ENCODE measurements around the gene F11R. TPM values are rescaled to one million over a fixed set of nuclear protein-coding genes. Genes with fewer than 3 reads are reported as not detected.

Gene F11R
- polyA plus RNA-seq (2011; rRNA removed) (1.7 and 2.0 TPM in 2 replicates), polyA minus RNA-seq (2011; rRNA and poly(A)+ RNA removed) (2.1 and 2.2 TPM in 2 replicates)

DNA sequence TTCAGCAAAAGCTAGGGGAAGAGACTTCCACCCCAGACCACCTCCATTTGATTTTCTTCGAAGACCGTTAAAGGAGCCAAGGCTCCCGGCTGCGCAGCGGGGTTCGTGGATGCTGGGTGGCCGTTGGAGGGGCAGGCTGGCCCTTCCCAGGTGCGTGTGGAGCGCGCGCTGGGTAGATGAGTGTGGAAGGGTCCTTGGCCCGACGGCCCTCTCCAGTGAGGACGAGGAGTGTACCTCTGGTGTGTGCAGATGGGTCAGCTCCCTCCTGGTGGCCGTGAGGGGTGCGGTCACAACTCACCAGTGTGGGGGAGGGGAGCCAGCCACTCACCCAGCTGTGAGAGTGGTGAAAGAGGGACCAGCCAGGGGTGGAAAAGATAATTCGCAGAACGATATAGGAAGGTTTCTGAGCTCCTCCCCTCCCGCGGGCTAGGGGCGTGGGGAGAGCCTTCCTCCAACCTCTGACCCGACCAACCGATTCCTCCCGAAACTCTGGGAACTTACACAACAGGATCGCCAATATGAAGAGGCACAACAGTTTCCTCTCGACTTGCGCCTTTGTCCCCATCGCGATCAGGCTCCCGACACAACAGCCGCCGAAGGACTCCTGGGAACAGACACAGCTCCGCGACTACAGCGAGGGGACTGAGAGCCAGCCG is at the start of gene F11R:
Gene F11R, minus strand, starts transcription at position 644 of the 656 bp plus-strand sequence. Its CDS starts 79 bp downstream, at position 565.
- Histone ChIP-seq H3K27me3 (ENCODE audit: control insufficient read depth, insufficient read depth, low read length) (peaks cover 25% of the 10 kb centered on the region), H3K9me3 (ENCODE audit: control insufficient read depth, insufficient read depth, low read length) (no peaks in the 10 kb centered on the region), H3K4me3 (ENCODE audit: low read depth, low read length) (peak within 1 kb of the TSS; percentile 58), H3K27ac (ENCODE audit: low read depth, low read length) (no peak within 1 kb of the TSS)
- TF ChIP-seq, protein P1, sequence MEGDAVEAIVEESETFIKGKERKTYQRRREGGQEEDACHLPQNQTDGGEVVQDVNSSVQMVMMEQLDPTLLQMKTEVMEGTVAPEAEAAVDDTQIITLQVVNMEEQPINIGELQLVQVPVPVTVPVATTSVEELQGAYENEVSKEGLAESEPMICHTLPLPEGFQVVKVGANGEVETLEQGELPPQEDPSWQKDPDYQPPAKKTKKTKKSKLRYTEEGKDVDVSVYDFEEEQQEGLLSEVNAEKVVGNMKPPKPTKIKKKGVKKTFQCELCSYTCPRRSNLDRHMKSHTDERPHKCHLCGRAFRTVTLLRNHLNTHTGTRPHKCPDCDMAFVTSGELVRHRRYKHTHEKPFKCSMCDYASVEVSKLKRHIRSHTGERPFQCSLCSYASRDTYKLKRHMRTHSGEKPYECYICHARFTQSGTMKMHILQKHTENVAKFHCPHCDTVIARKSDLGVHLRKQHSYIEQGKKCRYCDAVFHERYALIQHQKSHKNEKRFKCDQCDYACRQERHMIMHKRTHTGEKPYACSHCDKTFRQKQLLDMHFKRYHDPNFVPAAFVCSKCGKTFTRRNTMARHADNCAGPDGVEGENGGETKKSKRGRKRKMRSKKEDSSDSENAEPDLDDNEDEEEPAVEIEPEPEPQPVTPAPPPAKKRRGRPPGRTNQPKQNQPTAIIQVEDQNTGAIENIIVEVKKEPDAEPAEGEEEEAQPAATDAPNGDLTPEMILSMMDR (IDR thresholded peaks at IDR 0.05; ENCODE audit: low read depth, low read length) = peak; percentile 18
- ChIA-PET POLR2A (interaction anchor here (1.9 kb wide), 1 partner anchor 25 kb away, joined by 4 read pairs; the partner anchor contains the start of gene USF1), CTCF (interaction anchor here (0.9 to 2.2 kb wide), 5 partner anchors 21 to 77 kb away, joined by 3 to 7 read pairs (median 5); partner anchors contain the start of gene KLHDC9)
- no peak for DNase-seq (ENCODE audit: low read depth, low spot score)

DNA sequence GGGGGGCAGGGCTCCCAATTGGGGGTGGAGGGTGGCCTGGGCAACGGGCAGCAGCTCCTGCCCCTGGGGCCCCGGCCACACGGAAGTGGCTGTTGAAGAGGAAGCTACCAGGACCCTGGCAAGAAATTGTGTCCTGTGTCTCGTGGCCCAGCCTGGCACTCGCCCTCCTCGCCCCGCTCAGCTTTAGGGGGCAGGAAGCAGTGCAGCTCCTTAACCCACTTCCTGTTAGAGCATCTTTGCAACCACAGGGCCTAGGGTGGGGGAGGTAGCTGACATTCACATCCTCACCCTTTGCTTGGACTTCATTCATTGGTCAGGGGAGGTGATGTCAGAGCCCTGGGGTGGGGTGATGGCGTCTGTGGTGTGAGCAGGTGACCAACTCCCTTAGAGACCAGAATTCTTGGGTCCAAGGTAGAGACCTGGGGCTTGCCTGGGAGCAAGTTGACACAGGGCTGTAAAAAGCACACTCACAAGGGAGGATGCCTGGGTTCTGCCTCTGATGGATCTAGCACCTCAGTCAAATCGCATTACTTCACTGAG is 48.8 kb upstream of the F11R start, which contains the start of gene ARHGAP30:
Gene ARHGAP30, minus strand, starts transcription at position 161 of the 540 bp plus-strand sequence. CDS start 267 bp downstream, outside the sequence.
- peaks cover 6% of the 10 kb centered on the region for H3K27me3 ChIP-seq (ENCODE audit: control insufficient read depth, insufficient read depth, low read length)
- no peak within 1 kb of the TSS for H3K27ac ChIP-seq (ENCODE audit: low read depth, low read length)
- no peak for DNase-seq (ENCODE audit: low read depth, low spot score)
- no peak within 1 kb of the TSS for H3K4me3 ChIP-seq (ENCODE audit: low read depth, low read length)
- TF ChIP-seq, protein P1 (IDR thresholded peaks at IDR 0.05; ENCODE audit: low read depth, low read length) = no peak
- H3K9me3 ChIP-seq (ENCODE audit: control insufficient read depth, insufficient read depth, low read length) = peaks cover 3% of the 10 kb centered on the region; the same call in 1 of the 2 replicates
- ChIA-PET POLR2A (no interaction called here), CTCF (interaction anchor here (4.4 kb wide), 1 partner anchor 28 kb away, joined by 35 read pairs; the partner anchor contains the start of gene KLHDC9)

DNA sequence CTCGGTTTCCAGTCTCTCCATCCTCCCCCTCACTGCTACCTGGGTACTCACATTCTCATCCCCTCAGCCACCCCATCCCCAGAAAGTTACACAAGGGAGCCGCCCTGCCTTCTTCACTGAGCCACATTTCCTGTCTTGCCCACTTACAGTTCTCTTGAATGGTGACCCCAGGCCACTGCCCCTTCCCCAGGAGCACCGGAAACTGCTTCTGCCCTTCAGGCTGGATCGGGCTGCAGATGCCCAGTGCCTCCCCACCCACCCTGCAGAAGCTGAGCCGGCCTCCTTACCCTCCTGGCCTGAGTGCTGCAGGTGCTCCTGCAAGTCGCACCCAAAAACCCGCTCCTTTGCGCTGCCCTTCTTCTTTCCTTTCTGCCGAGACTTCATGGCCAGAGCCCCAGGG is 48.3 kb upstream of the F11R start:
- TF ChIP-seq, protein P1 (IDR thresholded peaks at IDR 0.05; ENCODE audit: low read depth, low read length) = no peak
- Histone ChIP-seq H3K27ac (ENCODE audit: low read depth, low read length) (no peak overlapping the region), H3K9me3 (ENCODE audit: control insufficient read depth, insufficient read depth, low read length) (peaks cover 3% of the 10 kb centered on the region; the same call in 1 of the 2 replicates), H3K4me3 (ENCODE audit: low read depth, low read length) (no peak overlapping the region), H3K27me3 (ENCODE audit: control insufficient read depth, insufficient read depth, low read length) (peaks cover 10% of the 10 kb centered on the region)
- CTCF ChIA-PET = interaction anchor here (1.4 to 4.4 kb wide), 2 partner anchors 29 to 78 kb away, joined by 3 to 35 read pairs; partner anchors contain the start of gene KLHDC9
- POLR2A ChIA-PET = no interaction called here
- no peak for DNase-seq (ENCODE audit: low read depth, low spot score)

DNA sequence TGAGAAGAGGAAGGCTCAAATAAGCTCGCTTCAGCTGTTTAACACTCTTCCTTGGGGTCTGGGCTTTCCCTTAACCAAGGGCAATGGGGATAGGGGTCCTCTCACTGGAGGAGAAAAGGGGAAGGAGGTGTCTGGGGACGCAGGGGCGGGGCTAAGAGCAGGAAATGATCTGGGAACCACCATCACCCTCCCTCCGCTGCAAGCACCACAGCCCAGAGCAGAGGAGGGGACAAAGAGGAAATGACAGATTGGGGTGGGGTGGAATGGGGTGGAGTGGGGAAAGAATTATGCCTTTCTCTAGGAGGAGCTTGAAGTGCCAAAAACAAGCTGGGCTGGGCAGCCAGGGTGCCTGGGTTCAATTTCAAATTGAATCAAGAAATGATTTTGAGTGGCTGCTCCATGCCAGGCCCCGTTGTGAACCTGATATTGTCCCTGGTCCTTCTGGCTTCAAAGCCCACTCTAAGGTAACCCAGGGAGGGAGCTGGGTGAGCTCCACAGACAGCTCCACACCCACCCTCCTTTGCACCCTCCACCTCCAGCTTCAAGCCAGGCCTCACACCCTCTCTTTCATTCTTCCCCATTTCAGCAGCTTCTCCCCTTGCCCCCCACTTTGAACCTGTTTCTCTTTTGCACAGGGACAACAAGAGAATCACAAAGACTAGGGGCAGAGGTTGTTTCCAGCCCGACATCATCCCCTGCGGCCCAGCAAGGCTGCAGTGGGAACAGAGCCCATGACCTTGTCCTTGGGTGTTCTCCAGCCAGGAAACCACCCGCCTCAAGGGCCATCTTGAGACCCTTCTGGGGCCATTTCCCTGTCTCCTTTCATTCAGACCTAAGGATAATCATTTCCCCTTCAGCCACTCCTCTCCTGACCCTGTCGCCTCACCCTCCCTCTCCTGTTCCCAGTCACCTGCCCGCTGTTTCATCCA is 47.6 kb upstream of the F11R start:
- Histone ChIP-seq H3K9me3 (ENCODE audit: control insufficient read depth, insufficient read depth, low read length) (peaks cover 3% of the 10 kb centered on the region; the same call in 1 of the 2 replicates), H3K27ac (ENCODE audit: low read depth, low read length) (no peak overlapping the region), H3K27me3 (ENCODE audit: control insufficient read depth, insufficient read depth, low read length) (peaks cover 11% of the 10 kb centered on the region), H3K4me3 (ENCODE audit: low read depth, low read length) (no peak overlapping the region)
- CTCF ChIA-PET = interaction anchor here (1.4 to 4.4 kb wide), 2 partner anchors 29 to 77 kb away, joined by 3 to 35 read pairs; partner anchors contain the start of gene KLHDC9
- no peak for DNase-seq (ENCODE audit: low read depth, low spot score)
- POLR2A ChIA-PET = no interaction called here
- TF ChIP-seq, protein P1 (IDR thresholded peaks at IDR 0.05; ENCODE audit: low read depth, low read length) = no peak
